A549 (cell line): ENCODE data around the gene SOCS4. TPM values are rescaled to one million over a fixed set of nuclear protein-coding genes. Genes with fewer than 3 reads are reported as not detected.

Experiments used
- ATAC-seq, 2 experiments: fragments of 200-7000 bp in 1 of 2; fragments of >200 bp in 1 of 2; cut with Nextera tagmentation in 1 of 2; cut with Tn5 transposase in 1 of 2; 3 replicates each; pipeline versions ENCODE4 v1.8.0 to v1.9.1; 2018 to 2020; ENCODE audit warnings: mild to moderate bottlenecking in 1 of 2, moderate library complexity in 1 of 2
- CTCF ChIA-PET: fragments of 300-600 bp; sonication (Branson Sonifier 250); formaldehyde crosslinking; extraction: SDS; loops from one replicate; lab custom pipeline; 2021; ENCODE audit warnings: antibody characterized with exemption, inconsistent platforms; lab: Yijun Ruan, JAX
- POLR2A ChIA-PET: fragments of 350-600 bp; formaldehyde crosslinking; extraction: SDS; loops from one replicate; lab custom pipeline; 2021; ENCODE audit warnings: antibody characterized with exemption, inconsistent platforms; lab: Yijun Ruan, JAX
- DNase-seq, 2 experiments: peaks; one replicate each; pipeline versions ENCODE4 v3.0.0 to v3.0.0-alpha.2; 2011 to 2016; ENCODE audit warnings: low read depth in 1 of 2, low spot score in 1 of 2
- FAIRE-seq: peaks from 2 replicates; lab custom pipeline; 2011; peaks lifted over from hg19 to GRCh38; lab: Jason Lieb, UNC
- H3K27ac ChIP-seq, 2 experiments: fragments of >200 bp; sonication (Bioruptor Twin); formaldehyde crosslinking; 3 replicates each; pipeline ENCODE4 v1.5.1; 2016 to 2017
- H3K4me1 ChIP-seq: fragments of >200 bp; sonication (Bioruptor Twin); formaldehyde crosslinking; 3 replicates; pipeline ENCODE4 v1.6.1; 2016
- H3K4me2 ChIP-seq: fragments of >200 bp; sonication (Bioruptor Twin); formaldehyde crosslinking; 3 replicates; pipeline ENCODE4 v1.6.1; 2016
- H3K4me3 ChIP-seq: fragments of >200 bp; sonication (Bioruptor Twin); formaldehyde crosslinking; 3 replicates; pipeline ENCODE4 v1.5.1; 2016
- H3K9me3 ChIP-seq: fragments of >200 bp; sonication (Bioruptor Twin); formaldehyde crosslinking; 3 replicates; pipeline ENCODE4 v1.6.1; 2016
- CBX8 ChIP-seq: fragments of 200-600 bp; sonication (generic); IDR thresholded peaks from 2 replicates; pipeline ENCODE4 v1.6.1; 2016
- CHD2 ChIP-seq: fragments of 150-350 bp; IDR thresholded peaks from 2 replicates; pipeline ENCODE4 v1.6.1; 2014; ENCODE audit warnings: low read length; ENCODE audit not compliant: partially characterized antibody
- CHD4 ChIP-seq: fragments of 200-600 bp; sonication (generic); IDR thresholded peaks from 2 replicates; pipeline ENCODE4 v1.6.1; 2016; ENCODE audit warnings: antibody characterized with exemption, mild to moderate bottlenecking, borderline replicate concordance
- EHF ChIP-seq: fragments of 250-450 bp; sonication (Bioruptor Pico); IDR thresholded peaks from 2 replicates; pipeline ENCODE4 v1.5.0; 2020; ENCODE audit warnings: mild to moderate bottlenecking
- EP300 ChIP-seq, 2 experiments: fragments of >200 bp; sonication (Bioruptor Twin); formaldehyde crosslinking; IDR thresholded peaks; 2 replicates in 1 of 2; 3 replicates in 1 of 2; pipeline ENCODE4 v1.6.1; 2016 to 2017
- ESRRA ChIP-seq: fragments of 150-350 bp; IDR thresholded peaks from 2 replicates; pipeline ENCODE4 v1.6.1; 2014; ENCODE audit warnings: mild to moderate bottlenecking, low read length, borderline replicate concordance
- FOSL2 ChIP-seq, 2 experiments: fragments of 450-650 bp in 1 of 2; fragments of >200 bp in 1 of 2; sonication (Bioruptor Twin) in 1 of 2; formaldehyde crosslinking; IDR thresholded peaks; 2 replicates each; pipeline versions ENCODE4 v1.5.0 to v1.6.1; 2016 to 2020; ENCODE audit warnings: mild to moderate bottlenecking in 1 of 2, moderate library complexity in 1 of 2
- FOXS1 ChIP-seq: fragments of 250-450 bp; sonication (Bioruptor Pico); IDR thresholded peaks from 2 replicates; pipeline ENCODE4 v1.5.0; 2020; ENCODE audit warnings: mild to moderate bottlenecking, moderate library complexity
- GATA3 ChIP-seq: IDR thresholded peaks from 2 replicates; pipeline ENCODE4 v1.6.1; 2012; ENCODE audit warnings: borderline replicate concordance
- HDAC2 ChIP-seq: fragments of 200-600 bp; sonication (generic); IDR thresholded peaks from 2 replicates; pipeline ENCODE4 v1.6.1; 2016
- HEYL ChIP-seq: fragments of 250-450 bp; sonication (Bioruptor Pico); IDR thresholded peaks from 2 replicates; pipeline ENCODE4 v1.8.0; 2021; ENCODE audit warnings: mild to moderate bottlenecking, moderate library complexity
- HOXA7 ChIP-seq: fragments of 250-450 bp; sonication (Bioruptor Pico); IDR thresholded peaks from 2 replicates; pipeline ENCODE4 v1.5.0; 2020; ENCODE audit warnings: mild to moderate bottlenecking, moderate library complexity
- HOXB5 ChIP-seq: fragments of 250-450 bp; sonication (Bioruptor Pico); IDR thresholded peaks from 2 replicates; pipeline ENCODE4 v1.5.0; 2020; ENCODE audit warnings: mild to moderate bottlenecking, moderate library complexity
- JUN ChIP-seq, 2 experiments: fragments of >200 bp; sonication (Bioruptor Twin); formaldehyde crosslinking; IDR thresholded peaks; 2 replicates in 1 of 2; 3 replicates in 1 of 2; pipeline ENCODE4 v1.6.1; 2016 to 2017
- JUNB ChIP-seq: fragments of >200 bp; sonication (Bioruptor Twin); formaldehyde crosslinking; IDR thresholded peaks from 2 replicates; pipeline ENCODE4 v1.6.1; 2016
- KDM1A ChIP-seq: fragments of 200-600 bp; sonication (generic); IDR thresholded peaks from 2 replicates; pipeline ENCODE4 v1.6.1; 2016; ENCODE audit warnings: low read depth, mild to moderate bottlenecking
- KDM5A ChIP-seq: fragments of 200-600 bp; sonication (generic); IDR thresholded peaks from 2 replicates; pipeline ENCODE4 v1.6.1; 2016; ENCODE audit warnings: antibody characterized with exemption, mild to moderate bottlenecking
- MAFK ChIP-seq: fragments of 450-650 bp; IDR thresholded peaks from 2 replicates; pipeline ENCODE4 v1.6.1; 2014; ENCODE audit not compliant: partially characterized antibody
- MAZ ChIP-seq: fragments of 150-350 bp; IDR thresholded peaks from 2 replicates; pipeline ENCODE4 v1.6.1; 2014; ENCODE audit warnings: antibody characterized with exemption, low read depth, low read length, borderline replicate concordance
- NPAS2 ChIP-seq: fragments of 250-450 bp; sonication (Bioruptor Pico); IDR thresholded peaks from 2 replicates; pipeline ENCODE4 v1.8.0; 2022; ENCODE audit warnings: mild to moderate bottlenecking, moderate library complexity, borderline replicate concordance
- NR3C1 ChIP-seq: fragments of >200 bp; sonication (Bioruptor Twin); formaldehyde crosslinking; IDR thresholded peaks from 3 replicates; pipeline ENCODE4 v1.6.1; 2017
- PHF8 ChIP-seq: fragments of 200-600 bp; sonication (generic); IDR thresholded peaks from 2 replicates; pipeline ENCODE4 v1.6.1; 2016; ENCODE audit warnings: low read depth, mild to moderate bottlenecking, antibody characterized with exemption, moderate library complexity, borderline replicate concordance
- POLR2A ChIP-seq: IDR thresholded peaks from 2 replicates; pipeline ENCODE4 v1.6.1; 2012; ENCODE audit warnings: mild to moderate bottlenecking, low read length
- RARB ChIP-seq: fragments of 250-450 bp; sonication (Bioruptor Pico); IDR thresholded peaks from 2 replicates; pipeline ENCODE4 v1.8.0; 2021; ENCODE audit warnings: mild to moderate bottlenecking, moderate library complexity
- RFX5 ChIP-seq: fragments of 450-650 bp; IDR thresholded peaks from 2 replicates; pipeline ENCODE4 v1.7.1; 2014; ENCODE audit warnings: antibody characterized with exemption, mild to moderate bottlenecking, moderate library complexity
- RNF2 ChIP-seq: fragments of 200-600 bp; sonication (generic); IDR thresholded peaks from 2 replicates; pipeline ENCODE4 v1.6.1; 2016; ENCODE audit warnings: low read depth, mild to moderate bottlenecking, antibody characterized with exemption, moderate library complexity, borderline replicate concordance
- SMC3 ChIP-seq: fragments of >200 bp; sonication (Bioruptor Twin); formaldehyde crosslinking; IDR thresholded peaks from 3 replicates; pipeline ENCODE4 v1.6.1; 2018; ENCODE audit warnings: inconsistent platforms
- SREBF2 ChIP-seq: fragments of 450-650 bp; IDR thresholded peaks from 2 replicates; pipeline ENCODE4 v1.6.1; 2014; ENCODE audit warnings: mild to moderate bottlenecking, moderate library complexity
- TFCP2L1 ChIP-seq: fragments of 250-450 bp; sonication (Bioruptor Pico); IDR thresholded peaks from 2 replicates; pipeline ENCODE4 v1.5.0; 2021; ENCODE audit warnings: mild to moderate bottlenecking
- TP53 ChIP-seq: fragments of 250-450 bp; sonication (Bioruptor Pico); IDR thresholded peaks from 2 replicates; pipeline ENCODE4 v1.5.0; 2021; ENCODE audit warnings: mild to moderate bottlenecking, moderate library complexity
- ZFP36 ChIP-seq: fragments of 450-650 bp; IDR thresholded peaks from 2 replicates; pipeline ENCODE4 v1.6.1; 2014; ENCODE audit warnings: borderline replicate concordance; ENCODE audit not compliant: partially characterized antibody
- ZNF302 ChIP-seq: fragments of 250-450 bp; sonication (Bioruptor Pico); IDR thresholded peaks from 2 replicates; pipeline ENCODE4 v1.9.0; 2021; ENCODE audit warnings: inconsistent platforms, mild to moderate bottlenecking, moderate library complexity
- ZSCAN20 ChIP-seq: fragments of 250-450 bp; sonication (Bioruptor Pico); IDR thresholded peaks from 2 replicates; pipeline ENCODE4 v1.8.0; 2022; ENCODE audit warnings: mild to moderate bottlenecking, moderate library complexity
- WGBS: methylation state at CpG from one replicate; pipeline ENCODE4 v1.1.6; 2017; ENCODE audit errors: missing lambda C conversion rate; 5-methylcytosine and 5-hydroxymethylcytosine counted together
- polyA minus RNA-seq: library from RNA; depleted of rRNA, polyadenylated mRNA; stranded (reverse); fragments of >200 nt; gene quantifications from 2 replicates; pipeline ENCODE4 v1.2.3, GENCODE V29; 2011; rRNA and poly(A)+ RNA removed
- polyA plus RNA-seq, 4 experiments: library from polyadenylated mRNA; depleted of rRNA in 3 of 4; stranded (reverse); fragments of >200 nt; fragmentation: RNase III in 1 of 4; extraction: RNeasy Plus Mini Kit Qiagen cat#74134 plus additional on column Dnase treatment in 1 of 4; gene quantifications; 2 replicates in 3 of 4; 3 replicates in 1 of 4; pipeline ENCODE4 v1.2.3, GENCODE V29; 2011 to 2017
- TF ChIP-seq, protein P1 (sequence below): fragments of 250-450 bp; sonication (Bioruptor Pico); IDR thresholded peaks from 2 replicates; pipeline ENCODE4 v1.5.0; 2021; ENCODE audit warnings: mild to moderate bottlenecking, moderate library complexity, borderline replicate concordance
- TF ChIP-seq, protein P2 (sequence below): fragments of 450-650 bp; IDR thresholded peaks from 2 replicates; pipeline ENCODE4 v1.6.1; 2014; ENCODE audit warnings: antibody characterized with exemption
- TF ChIP-seq, protein P3 (sequence below): IDR thresholded peaks from 2 replicates; pipeline ENCODE4 v1.6.1; 2012; ENCODE audit warnings: low read depth, borderline replicate concordance
- TF ChIP-seq, protein P4 (sequence below): IDR thresholded peaks from 2 replicates; pipeline ENCODE4 v1.6.1; 2012
- TF ChIP-seq, protein P5 (sequence below): fragments of >200 bp; sonication (Bioruptor Twin); formaldehyde crosslinking; IDR thresholded peaks from 3 replicates; pipeline ENCODE4 v1.6.1; 2016

SOCS4 gene
- polyA plus RNA-seq (2011; rRNA removed) (15.3 and 15.9 TPM in 2 replicates), polyA plus RNA-seq (2017; fragmentation: RNase III; extraction: RNeasy Plus Mini Kit Qiagen cat#74134 plus additional on column Dnase treatment) (16.4 to 20.7 TPM (median 18.4 TPM) in 3 replicates), polyA minus RNA-seq (26.5 and 26.9 TPM in 2 replicates)
- polyA plus RNA-seq (2012; cell fraction: cytosol; rRNA removed) = 3.0 TPM in 2 replicates
- 1.6 and 2.8 TPM in 2 replicates for polyA plus RNA-seq (2012; cell fraction: nucleus; rRNA removed)

GRCh38 chr14:55026793-55027561 is at the start of gene SOCS4, which contains the start of gene WDHD1:
SOCS4 (plus strand) TSS chr14:55027236; CDS start chr14:55043042, 15,806 bp downstream.
WDHD1 (minus strand) TSS chr14:55027099; CDS start chr14:55026787, 312 bp downstream.
- Histone ChIP-seq H3K9me3 (no peaks in the 10 kb centered on the region), H3K27ac (peak within 1 kb of the TSS; percentile 83 to 96), H3K4me1 (peaks cover 52% of the 10 kb centered on the region), H3K4me2 (peak within 1 kb of the TSS; percentile 95), H3K4me3 (peak within 1 kb of the TSS; percentile 69)
- POLR2A ChIA-PET = interaction anchor here (0.9 to 1.6 kb wide), 7 partner anchors 11 to 539 kb away, joined by 3 to 43 read pairs (median 3); partner anchors contain the start of gene MAPK1IP1L
- ATAC-seq (peak; percentile 96 to 97), DNase-seq (peak; percentile 81 to 96), FAIRE-seq (no peak)
- CTCF ChIA-PET = interaction anchor here (0.7 to 2.5 kb wide), 6 partner anchors 15 to 138 kb away, joined by 3 to 18 read pairs (median 5); partner anchors contain the start of gene MAPK1IP1L
- under 1% methylated on average over 30 of the region's 56 CpGs for WGBS
- TF ChIP-seq NR3C1 (no peak), JUNB (no peak), ZNF302 (CRISPR knock-in tag) (no peak), MAZ (0 out of 2 replicates have a peak, but pooled peaks have one; percentile 10), RFX5 (no peak), FOXS1 (CRISPR knock-in tag) (no peak), RNF2 (no peak), TFCP2L1 (CRISPR knock-in tag) (0 out of 2 replicates have a peak, but pooled peaks have one; percentile 2), POLR2A (peak; percentile 75), KDM5A (no peak; the same call in 1 of the 2 replicates), TP53 (no peak), EP300 (IDR thresholded peaks at IDR 0.05) (no peak), HOXB5 (CRISPR knock-in tag) (no peak), PHF8 (peak; percentile 94), NPAS2 (CRISPR knock-in tag) (no peak), CHD4 (no peak), HDAC2 (no peak), GATA3 (0 out of 2 replicates have a peak, but pooled peaks have one; percentile 14), SREBF2 (no peak), RARB (CRISPR knock-in tag) (no peak), HEYL (CRISPR knock-in tag) (no peak), JUN (IDR thresholded peaks at IDR 0.05) (peak; percentile 77 to 88; a peak in 4 of 5 replicates), ZFP36 (no peak), CHD2 (peak; percentile 14), FOSL2 (IDR thresholded peaks at IDR 0.05) (no peak), FOSL2 (CRISPR knock-in tag; IDR thresholded peaks at IDR 0.05) (no peak), KDM1A (no peak), EHF (CRISPR knock-in tag) (no peak), MAFK (no peak), ESRRA (no peak), ZSCAN20 (no peak), SMC3 (no peak), CBX8 (no peak), HOXA7 (no peak)
- TF ChIP-seq, protein P1, sequence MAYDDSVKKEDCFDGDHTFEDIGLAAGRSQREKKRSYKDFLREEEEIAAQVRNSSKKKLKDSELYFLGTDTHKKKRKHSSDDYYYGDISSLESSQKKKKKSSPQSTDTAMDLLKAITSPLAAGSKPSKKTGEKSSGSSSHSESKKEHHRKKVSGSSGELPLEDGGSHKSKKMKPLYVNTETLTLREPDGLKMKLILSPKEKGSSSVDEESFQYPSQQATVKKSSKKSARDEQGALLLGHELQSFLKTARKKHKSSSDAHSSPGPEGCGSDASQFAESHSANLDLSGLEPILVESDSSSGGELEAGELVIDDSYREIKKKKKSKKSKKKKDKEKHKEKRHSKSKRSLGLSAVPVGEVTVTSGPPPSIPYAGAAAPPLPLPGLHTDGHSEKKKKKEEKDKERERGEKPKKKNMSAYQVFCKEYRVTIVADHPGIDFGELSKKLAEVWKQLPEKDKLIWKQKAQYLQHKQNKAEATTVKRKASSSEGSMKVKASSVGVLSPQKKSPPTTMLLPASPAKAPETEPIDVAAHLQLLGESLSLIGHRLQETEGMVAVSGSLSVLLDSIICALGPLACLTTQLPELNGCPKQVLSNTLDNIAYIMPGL = no peak; the same call in 1 of the 2 replicates
- TF ChIP-seq, protein P2, sequence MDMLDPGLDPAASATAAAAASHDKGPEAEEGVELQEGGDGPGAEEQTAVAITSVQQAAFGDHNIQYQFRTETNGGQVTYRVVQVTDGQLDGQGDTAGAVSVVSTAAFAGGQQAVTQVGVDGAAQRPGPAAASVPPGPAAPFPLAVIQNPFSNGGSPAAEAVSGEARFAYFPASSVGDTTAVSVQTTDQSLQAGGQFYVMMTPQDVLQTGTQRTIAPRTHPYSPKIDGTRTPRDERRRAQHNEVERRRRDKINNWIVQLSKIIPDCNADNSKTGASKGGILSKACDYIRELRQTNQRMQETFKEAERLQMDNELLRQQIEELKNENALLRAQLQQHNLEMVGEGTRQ = peak; percentile 25; the same call in 1 of the 2 replicates
- TF ChIP-seq, protein P3, sequence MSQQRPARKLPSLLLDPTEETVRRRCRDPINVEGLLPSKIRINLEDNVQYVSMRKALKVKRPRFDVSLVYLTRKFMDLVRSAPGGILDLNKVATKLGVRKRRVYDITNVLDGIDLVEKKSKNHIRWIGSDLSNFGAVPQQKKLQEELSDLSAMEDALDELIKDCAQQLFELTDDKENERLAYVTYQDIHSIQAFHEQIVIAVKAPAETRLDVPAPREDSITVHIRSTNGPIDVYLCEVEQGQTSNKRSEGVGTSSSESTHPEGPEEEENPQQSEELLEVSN = peak; percentile 98
- TF ChIP-seq, protein P4, sequence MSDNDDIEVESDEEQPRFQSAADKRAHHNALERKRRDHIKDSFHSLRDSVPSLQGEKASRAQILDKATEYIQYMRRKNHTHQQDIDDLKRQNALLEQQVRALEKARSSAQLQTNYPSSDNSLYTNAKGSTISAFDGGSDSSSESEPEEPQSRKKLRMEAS = peak; percentile 95
- TF ChIP-seq, protein P5, sequence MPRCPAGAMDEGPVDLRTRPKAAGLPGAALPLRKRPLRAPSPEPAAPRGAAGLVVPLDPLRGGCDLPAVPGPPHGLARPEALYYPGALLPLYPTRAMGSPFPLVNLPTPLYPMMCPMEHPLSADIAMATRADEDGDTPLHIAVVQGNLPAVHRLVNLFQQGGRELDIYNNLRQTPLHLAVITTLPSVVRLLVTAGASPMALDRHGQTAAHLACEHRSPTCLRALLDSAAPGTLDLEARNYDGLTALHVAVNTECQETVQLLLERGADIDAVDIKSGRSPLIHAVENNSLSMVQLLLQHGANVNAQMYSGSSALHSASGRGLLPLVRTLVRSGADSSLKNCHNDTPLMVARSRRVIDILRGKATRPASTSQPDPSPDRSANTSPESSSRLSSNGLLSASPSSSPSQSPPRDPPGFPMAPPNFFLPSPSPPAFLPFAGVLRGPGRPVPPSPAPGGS = peak; percentile 47; the same call in 1 of the 3 replicates
